ENCODE data around the gene ATG7.
"Not testable (repeated sequence)": the region's sequence is repeated elsewhere in the genome, so short reads cannot be mapped to it uniquely, and the experiment has no call there.

ATG7 gene

DNA sequence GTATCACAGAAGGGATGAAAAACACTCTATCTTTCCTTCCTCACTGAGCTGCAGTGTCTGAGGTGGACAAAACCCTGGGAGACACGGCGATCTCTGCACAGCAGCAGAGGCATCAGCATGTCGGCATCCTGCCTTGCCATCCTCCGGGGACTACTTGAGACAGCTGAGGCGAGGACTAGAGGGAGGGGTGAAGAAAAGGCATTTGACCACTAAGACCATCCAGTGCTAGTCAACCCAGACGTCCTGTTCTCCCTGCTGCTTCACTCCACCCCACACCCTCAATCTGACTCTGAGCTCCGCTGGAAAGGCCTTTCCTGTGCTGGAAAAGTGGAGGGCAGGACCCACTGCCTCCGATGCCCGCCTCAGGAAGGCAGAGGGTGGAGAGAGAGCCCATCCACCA, 304.3 kb downstream of the ATG7 start:
- no peak for DNase-seq

DNA sequence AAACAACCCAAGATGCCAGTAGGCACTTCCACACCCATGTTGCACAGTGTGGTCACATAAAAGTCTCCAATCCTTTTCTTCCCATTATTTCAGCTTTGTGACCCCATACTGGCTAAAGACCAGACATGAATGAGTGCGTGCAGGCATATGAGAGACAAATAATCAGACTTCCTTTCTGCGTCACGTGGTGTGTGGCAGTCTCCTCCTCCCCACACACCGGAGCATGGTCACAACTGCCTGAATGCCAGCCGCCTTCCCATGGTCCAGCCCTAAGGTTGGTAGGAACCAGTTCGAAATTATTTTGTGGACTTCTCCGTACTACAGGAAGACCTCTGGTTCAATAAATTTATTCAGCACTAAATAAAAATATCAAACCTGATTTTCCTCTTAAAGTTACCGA, 306.0 kb downstream of the ATG7 start:
- DNase-seq: no peak

DNA sequence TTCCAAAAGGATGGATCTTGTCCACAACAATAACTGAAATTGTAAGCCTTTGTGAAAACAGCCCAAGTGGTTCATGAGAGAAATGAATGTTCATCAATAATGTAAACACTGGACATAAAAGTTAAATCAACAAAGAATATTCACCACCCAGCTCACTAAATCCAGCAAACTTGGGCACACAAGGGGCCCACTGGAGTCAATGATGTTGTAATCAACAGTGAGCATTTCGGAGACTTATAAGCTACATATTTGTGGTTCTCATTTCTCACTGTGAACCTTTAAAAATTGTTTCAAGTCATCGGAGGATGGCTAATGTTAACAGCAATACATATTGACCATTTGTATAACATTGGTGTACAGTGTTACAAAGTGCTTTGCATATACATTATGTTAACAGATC, 308.4 kb downstream of the ATG7 start:
- no peak for DNase-seq

DNA sequence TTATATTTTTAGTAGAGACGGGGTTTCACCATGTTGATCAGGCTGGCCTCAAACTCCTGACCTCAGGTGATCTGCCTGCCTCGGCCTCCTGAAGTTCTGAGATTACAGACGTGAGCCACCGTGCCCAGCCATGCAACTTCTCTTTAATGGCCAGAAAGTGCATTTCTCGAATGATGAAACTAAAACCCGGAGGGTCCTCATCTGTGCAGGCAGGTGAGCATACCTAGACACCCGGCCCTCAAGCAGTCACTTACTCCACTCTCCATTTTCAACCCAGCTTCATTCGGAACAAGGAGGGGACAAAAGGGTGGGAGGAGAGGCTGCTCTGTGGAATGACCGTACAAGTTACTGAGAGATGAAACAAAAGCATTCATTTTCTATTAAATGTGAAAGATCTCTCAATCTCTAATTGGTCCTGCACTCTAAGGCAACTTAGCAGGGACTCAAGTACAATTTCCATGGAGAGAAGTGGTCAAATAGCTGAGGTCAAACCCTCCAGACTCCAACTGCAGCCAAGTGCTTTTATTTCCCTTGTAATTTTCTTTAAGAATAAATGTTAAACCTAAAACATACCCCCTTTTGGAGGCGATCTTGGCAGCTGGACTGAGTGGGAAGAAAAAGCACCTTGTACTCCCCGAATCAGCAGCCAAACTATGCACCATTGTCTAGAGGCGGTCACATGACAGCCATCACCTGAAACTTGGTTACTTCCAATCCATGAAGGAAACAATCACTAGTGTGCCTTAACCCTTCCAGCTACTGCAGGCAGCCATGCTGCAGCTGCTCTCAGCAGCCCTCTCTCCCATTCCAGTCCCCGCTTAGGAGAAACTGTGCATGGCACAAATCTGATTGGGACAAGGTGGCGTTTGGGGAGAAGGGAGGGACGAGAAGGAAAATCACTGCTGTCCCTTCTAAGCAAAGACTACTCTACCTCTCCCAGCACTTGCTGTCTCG, 309.3 kb downstream of the ATG7 start:
- no peak for DNase-seq

DNA sequence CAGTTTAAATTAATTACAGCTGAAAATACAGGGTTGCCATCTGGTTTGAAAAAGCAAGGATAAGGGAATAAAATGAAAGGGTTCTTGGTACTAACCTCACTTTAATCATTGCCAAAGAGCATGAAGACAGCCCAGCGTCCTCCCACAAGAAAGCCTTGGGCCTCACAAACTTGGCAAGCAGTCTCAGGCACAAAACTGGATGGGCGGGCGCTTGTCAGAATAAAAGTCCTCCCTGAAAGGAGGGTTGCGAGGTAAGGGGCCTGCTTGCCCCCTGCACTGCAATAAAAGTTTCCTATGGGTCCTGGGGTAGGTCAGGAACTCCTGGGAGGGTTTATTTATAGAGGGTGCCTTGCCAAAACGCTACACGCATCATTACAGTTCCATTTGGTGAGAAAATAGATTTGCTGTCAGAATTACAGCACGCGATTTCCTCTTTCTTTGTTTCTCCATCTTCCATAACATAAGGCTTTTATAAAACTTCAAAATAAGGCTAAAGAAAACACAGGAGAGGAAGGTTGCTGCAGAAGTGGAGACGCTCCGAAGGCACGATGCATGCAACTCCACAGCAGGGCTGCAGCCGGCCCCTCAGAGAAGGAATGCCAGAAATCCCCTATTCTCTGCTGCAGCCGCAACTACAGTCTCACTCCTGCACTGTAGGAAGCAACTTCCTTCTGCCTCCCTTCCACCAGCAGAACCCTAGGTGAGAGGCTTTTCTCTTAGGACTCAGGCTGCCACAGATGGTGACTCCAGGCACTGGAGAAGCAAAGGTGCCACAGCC, 310.2 kb downstream of the ATG7 start:
- DNase-seq: no peak

DNA sequence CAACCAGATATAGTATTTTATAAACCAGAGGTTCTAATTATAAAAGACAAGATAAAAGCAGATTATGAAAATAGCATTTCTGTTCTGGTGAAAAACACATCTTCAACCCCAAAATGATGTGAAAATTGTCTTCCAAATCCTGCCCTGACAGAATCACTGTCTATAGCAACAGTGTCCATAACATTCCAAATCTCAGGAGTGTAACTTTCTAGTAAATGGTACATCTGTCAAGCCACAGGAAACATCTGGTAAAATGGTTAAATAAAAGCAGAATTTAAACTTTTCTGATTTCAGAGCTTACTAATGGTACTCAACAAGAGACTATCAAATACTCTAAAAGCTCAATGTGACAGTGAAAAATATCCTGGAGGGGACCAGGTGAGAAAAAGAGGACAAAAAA, 311.0 kb downstream of the ATG7 start:
- no peak for DNase-seq

DNA sequence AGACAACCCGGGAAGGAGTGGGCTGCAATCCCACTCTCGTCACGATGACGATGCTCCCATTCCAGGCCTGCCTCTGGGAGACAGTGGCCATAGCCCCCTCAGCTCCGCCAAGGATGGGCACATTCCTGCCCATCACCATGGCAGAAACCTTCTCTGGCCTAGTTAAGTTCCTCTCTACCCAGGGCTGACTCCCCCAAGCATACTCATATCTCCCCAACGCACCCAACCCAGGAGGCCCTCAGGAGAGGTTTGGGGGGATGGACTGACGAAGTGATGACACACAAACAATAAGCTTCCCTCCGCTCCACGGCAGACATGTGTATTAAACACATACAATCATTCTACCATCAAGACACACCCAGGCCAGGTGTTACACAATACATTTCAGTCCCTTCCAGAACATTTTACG, 311.4 kb downstream of the ATG7 start:
- no peak for DNase-seq

DNA sequence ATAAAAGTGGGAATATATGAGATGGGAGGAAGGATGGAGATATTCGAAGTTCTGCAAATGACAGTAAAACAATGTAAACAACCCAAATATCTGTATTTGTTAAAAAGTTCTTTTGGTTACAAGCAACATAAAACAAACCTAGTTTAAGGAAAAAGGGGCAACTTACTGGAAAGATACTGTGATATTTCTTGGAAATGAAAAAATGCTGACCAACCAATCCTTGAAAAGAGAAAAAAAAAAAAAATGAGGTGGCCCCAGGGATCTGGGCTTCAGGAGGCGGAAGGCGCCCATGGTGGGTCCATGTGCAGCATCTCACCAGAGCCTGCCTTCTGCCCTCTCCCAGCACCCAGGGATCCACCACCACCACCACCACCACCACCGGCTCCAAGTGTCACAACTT, 312.4 kb downstream of the ATG7 start:
- no peak for DNase-seq

DNA sequence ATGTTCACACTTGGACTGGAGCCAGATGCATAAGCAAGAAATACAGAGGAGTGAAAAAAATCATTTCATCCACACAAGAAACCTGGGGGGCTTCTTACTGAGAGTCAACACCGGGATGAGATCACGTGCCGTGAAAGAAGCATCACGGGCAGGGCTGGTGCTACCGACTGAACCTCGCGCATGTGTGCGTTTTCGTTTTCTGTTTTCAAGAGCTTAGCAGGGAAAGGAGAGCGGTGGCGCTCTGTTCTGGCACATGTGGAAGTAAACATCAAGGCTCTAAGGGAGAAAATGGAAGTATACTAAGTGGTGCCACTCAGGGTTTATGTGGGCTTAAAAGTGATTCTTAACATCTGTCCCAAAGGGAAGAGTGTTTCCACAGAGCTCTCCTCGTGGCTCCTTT, 315.6 kb downstream of the ATG7 start:
- no peak for DNase-seq

DNA sequence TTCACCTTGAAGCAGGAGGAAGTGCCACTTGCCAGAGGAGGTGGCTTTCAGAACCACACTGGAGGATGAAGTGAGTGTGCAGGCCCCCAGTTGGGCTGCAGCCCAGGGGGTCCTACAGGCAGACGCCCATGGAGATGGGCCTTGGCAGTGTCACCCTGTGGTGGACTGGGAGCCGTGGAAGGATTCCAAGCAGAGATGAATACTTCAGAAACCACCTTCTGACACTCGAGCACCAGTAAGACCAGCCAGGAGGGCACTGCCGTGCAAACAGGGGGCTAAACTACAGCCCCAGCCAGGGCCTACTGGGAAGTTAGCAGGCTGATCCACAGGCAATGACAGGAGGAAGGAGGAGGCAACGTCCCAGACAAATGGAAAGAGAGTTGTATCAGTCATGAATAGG, 316.1 kb downstream of the ATG7 start:
- DNase-seq: no peak

DNA sequence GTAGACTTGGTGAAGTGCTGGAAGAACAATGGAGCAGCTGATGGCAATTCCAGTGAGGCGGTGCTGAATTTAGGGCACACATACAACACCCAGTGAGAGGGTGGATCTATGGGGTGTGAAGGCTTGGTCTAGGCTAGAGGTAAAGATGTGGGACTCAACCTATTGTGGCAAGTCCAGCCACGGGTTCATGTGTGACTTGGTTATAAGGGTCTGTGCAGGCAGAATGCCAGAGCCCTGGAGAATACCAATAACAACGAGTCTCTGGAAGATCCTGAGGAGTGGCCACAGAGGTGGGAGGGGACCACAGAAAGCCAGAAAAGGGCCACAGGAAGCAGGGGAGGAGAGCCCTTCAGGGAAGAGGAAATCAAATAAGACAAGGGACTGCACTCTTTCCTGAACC, 316.6 kb downstream of the ATG7 start:
- DNase-seq: no peak

DNA sequence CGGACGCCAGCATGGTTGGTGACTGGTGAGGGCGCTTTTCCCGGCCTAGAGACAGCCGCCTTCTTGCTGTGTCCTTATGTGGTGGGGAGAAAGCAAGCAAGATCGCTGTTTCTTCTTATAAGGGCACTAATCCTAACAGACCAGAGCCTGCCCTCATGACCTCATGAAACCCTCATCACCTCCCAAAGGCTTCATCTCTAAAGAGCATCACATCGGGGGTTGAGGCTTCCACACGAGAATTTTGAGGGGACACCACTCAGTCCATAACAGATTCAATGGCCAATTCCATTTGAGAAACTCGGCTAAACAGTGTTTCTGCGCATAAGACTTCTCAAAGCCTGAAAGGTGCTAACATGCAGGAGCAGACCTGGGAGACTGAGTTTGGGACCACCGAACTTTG, 317.5 kb downstream of the ATG7 start:
- DNase-seq: no peak

DNA sequence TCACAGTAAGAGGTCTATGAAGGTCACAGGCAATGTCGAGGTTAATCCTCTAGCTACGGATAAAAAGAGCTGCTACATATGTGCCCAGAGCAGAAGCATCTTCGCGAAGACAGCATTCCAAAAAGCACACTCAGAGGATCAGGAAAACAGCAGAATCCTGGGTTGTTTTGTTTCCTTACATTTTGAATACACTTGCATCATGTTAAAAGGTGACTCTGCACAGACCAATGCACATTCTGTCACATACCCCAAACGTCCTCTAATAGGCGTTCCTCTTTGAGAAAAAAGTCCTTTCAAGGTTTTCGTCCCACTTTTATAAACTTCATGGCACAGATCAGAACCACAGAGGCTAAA, 318.8 kb downstream of the ATG7 start:
- DNase-seq: no peak

DNA sequence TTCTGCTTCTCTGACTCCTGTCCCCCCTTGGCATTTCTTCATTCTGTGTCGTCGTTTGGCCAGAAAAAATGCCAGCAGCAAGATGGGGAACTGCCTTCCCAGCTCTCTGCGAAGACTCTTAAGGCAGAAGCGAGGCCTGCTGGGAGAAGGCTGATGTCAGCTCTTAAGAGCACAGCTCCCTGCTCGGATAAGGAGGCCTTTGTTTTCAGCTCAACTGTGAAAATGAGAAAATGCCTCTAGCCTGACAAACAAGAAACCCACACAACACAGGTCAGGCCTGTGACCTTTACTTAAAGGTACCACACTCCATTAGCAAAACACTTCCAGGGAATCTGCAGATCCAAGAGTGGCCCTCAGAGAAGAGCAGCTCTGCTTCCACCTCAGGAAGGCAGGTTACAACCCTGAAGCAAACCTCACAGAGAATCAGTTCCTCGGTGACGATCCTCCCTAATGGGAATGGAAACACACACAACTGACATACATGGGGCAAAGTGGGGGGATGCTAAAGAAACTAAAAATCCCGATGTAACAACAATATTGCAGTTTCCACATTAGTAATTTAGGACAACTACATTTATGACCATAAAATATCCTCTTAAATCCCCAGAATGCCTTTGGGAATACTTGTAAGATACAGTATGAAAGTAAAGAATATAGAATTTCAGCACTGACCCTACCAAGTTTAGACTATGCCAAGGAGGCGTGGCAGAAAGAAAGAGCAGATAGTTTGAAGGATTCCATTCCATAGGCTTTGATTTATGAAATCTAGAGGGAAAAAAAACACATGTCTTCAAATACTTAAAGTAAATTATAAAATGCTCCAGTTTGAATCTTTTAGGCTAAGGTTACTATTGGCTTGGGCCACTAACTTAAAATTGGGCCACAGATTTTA, 319.4 kb downstream of the ATG7 start:
- no peak for DNase-seq

DNA sequence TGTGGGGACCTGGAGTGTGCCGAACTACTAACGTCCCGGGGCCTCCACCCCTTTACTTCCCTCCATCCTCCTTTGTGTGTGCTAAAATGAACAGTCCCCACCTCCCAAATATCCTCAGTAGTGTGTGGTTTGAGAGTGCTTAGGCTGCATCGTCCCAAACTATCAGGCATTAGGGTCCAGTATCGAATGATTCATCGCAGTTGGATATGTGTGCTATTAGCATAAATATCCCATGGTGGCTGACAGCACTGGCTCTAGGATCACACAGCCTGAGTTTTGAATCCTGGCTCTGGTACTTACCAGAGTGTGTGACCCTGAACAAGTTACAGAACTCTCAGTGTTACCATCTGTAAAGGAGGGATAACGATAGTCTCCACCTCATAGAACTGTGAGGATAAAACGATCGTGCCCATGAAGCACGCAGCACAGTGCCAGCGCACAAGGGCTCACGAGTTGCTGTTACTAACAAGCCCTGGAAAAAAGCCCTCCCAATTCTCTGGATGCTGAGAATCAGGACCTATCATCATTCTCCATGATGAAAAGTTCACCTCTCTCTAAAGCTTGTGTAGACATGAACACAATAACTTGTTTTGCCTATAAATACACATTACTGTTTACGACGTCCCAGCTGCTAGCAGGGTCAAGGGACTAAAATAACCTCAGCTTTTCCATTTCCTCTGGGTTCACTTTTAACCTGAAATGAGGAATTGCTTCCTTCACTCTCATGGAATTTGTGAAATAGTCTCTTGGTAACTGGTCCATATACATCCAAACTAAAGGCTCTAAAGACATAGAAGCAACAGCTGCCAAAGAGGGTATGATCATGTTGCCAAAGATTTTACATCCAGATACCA, 320.5 kb downstream of the ATG7 start:
- no peak for DNase-seq

DNA sequence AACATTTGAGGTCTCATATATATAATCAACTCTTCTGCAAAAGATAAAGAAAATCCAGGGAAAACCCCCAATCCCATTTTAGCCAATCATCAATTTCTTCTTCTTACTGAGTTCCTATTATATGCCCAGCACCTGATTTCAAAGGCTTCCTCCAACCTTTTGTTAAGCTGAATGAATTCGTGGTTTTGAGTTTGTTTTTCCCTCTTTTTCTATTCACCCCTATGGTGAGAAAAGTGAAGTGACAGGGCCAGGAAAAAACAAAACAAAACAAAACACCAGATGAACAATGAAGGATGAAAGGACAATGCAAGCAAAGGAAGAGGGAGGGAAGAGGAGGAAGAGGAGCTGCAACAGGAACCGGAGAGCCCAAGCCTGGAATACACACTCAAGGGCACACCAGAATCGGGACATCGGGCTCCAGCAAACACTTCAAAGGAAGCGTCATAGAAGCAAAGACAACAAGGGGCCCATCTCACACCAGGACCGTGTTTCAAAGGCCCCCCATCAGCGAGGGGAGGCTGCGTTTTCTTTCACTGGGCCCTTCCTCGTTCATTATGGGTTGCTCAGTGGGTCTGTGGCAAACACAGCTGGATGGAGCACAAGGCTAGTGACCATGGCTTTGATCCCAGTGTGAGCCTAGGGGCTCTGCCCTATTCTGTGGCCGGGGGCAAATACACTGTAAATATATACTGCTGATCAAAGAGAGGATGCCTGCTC, 321.3 kb downstream of the ATG7 start:
- DNase-seq: no peak

DNA sequence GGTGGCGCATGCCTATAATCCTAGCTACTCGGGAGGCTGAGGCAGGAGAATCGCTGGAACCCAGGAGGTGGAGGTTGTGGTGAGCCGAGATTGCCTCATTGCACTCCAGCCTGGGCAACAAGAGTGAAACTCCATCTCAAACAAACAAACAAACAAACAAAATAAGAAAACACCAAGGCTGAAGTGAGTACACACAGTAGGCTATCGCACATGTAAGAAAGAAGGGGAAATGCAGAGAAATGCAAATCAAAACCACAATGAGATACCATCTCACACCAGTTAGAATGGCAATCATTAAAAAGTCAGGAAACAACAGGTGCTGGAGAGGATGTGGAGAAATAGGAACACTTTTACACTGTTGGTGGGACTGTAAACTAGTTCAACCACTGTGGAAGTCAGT, 322.8 kb downstream of the ATG7 start:
- DNase-seq: not testable (repeated sequence)

DNA sequence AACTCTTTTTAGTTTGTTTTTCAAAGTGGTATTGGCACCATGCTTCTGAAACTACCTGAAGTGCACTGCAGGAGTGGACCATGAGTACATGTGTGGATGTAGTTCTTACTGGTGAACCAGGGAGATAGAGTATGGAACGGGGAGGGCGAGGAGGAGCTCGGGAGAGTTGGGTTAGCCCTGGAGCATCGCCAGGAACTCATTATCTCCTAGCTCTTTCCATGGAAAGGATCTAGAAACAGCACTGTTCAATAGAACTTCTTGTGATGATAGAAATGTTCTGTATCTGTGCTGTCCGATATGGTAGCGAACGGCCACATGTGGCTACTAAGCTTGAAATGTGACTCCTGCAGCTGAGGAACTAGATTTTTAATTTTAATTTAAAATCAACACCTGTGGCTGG, 324.2 kb downstream of the ATG7 start:
- DNase-seq: no peak

DNA sequence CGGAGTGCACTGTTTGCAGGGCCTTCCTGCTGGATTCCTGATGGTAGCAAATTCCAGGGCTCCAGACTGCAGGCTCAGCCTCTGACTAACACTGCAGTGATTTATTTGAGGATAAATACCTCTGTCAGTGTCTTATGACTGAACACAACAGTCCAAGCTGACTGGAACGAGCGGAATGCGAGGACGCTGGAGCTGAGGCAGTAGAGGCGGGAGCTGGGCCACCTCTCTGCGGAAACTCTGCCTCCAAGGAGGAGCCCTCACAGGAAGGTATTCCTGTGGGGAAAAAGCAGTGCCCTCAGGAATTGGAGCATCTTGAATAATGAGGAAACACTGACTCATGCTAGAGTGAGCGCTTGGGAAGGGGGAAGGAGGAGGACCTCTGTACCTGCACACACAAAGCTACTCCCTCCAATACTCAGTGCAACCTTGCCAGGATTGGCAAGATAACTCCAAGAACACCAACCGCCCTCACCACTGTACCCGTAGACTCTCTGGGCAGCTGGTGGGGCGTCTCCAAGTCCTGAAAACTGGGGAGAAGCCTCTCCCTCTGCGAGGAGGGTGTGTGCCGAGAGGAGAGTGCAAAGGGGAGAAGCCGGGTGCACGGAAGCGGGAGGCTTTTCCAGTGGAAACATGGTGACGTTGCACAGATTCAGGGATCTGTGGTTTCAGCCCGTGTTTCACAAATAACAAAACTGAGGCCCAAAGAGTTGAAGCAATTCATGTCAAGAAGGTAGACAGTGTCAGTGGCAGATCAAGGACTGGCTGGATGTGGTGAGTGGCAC, 328.5 kb downstream of the ATG7 start:
- no peak for DNase-seq

DNA sequence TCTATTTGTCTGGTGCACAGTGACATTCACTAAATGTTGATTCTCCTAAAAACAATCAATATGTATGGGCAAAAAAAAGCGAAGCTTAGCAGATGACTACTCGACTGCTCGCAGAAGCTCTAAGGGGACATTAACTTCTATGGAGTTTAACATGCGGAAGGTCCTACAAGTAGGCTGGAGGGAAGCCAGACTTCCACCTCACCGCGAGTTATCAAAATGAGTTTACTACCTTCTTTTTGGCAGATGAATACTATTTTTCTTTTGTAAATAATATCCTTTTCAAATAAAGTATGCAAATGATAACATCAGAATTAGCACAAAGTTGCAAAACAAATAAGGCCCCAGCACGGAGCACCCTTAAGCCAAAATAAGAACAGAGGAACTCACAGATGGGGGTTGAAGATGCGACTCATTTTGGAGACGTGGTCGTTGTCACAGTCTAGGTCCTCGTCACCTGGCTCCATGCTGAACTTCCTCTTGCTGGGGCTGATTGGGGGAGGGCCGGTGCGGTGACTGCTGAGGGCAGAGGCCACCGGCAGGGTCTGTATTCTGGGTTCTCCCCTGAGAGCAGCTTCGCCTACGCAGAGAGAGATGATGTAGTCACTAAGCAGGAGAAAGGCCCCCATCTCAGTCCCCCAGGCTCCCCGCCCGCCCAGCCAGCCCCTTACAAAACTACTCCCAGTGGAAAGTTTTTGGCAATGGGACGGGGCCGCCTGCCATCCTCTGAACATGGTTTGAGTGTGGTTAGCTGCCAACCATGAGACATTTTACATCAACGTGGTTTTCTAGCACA, 329.4 kb downstream of the ATG7 start:
- DNase-seq: no peak

All from activated naive CD4-positive, alpha-beta T cell (primary cell).